Right ventricle myocardium inferior (tissue), 1 donor: ENCODE measurements around the gene PIAS1. TPM values are rescaled to one million over a fixed set of nuclear protein-coding genes. Genes with fewer than 3 reads are reported as not detected.
"Not testable (repeated sequence)": the region's sequence is repeated elsewhere in the genome, so short reads cannot be mapped to it uniquely, and the experiment has no call there.

Experiments
- ATAC-seq: fragments of 200-7000 bp; cut with Tn5 transposase; one replicate; pipeline ENCODE4 v1.9.1; 2020; ENCODE audit warnings: mild to moderate bottlenecking, moderate library complexity
- DNase-seq: peaks from one replicate; pipeline ENCODE4 v3.0.0; 2021; ENCODE audit errors: missing footprints
- intact Hi-C: fragments of 100-400 bp; cut with DNase I; formaldehyde crosslinking; loops from one replicate; pipeline ENCODE4 v1.11.0; 2022
- total RNA-seq: library from RNA; stranded (reverse); fragmentation: NEBNext Ultra II Directional; extraction: Animal tissue kit (Norgen Biotek cat#: 25700); gene quantifications from one replicate; pipeline ENCODE4 v1.2.1, GENCODE V29; 2021
- donor health status: DM: no; HTN: yes; CAD: no; lungs with severe emphysema.

PIAS1 gene
- total RNA-seq, 1 donor from 2014 or later = 26.1 TPM

GRCh38 chr15:68152342-68152741, 98.2 kb downstream of the PIAS1 start:
- ATAC-seq (no peak), DNase-seq (no peak)
- intact Hi-C loops = no loop called here

GRCh38 chr15:68154923-68155559, 100.9 kb downstream of the PIAS1 start:
- intact Hi-C loops = loop anchor here (1.0 to 5.0 kb wide), 2 partner anchors 103 to 292 kb away; partner anchors contain the start of gene PIAS1
- DNase-seq (no peak), ATAC-seq (peak; percentile 50)

- intact Hi-C loops = loop anchor here (5.0 kb wide), 1 partner anchor 105 kb away; the partner anchor contains the start of gene PIAS1
- DNase-seq = no peak
- no peak for ATAC-seq
Measured at GRCh38 chr15:68157074-68157473, 103.0 kb downstream of the PIAS1 start.

- no peak for ATAC-seq
- intact Hi-C loops = loop anchor here (5.0 kb wide), 1 partner anchor 106 kb away; the partner anchor contains the start of gene PIAS1
- DNase-seq = no peak
Measured at GRCh38 chr15:68158046-68158628, 104.0 kb downstream of the PIAS1 start.

- DNase-seq (no peak), ATAC-seq (no peak)
- intact Hi-C loops = no loop called here
Measured at GRCh38 chr15:68163191-68163590, 109.1 kb downstream of the PIAS1 start.

- no peak for ATAC-seq
- intact Hi-C loops = no loop called here
- DNase-seq = no peak
Measured at GRCh38 chr15:68166847-68167246, 112.7 kb downstream of the PIAS1 start.

- intact Hi-C loops = loop anchor here (10.0 kb wide), 1 partner anchor 647 kb away; the partner anchor contains the start of gene C15orf61
- ATAC-seq, DNase-seq: not testable (repeated sequence)
Measured at GRCh38 chr15:68172037-68172436, 117.9 kb downstream of the PIAS1 start.

GRCh38 chr15:68173119-68173518, 119.0 kb downstream of the PIAS1 start:
- DNase-seq (no peak), ATAC-seq (no peak)
- intact Hi-C loops = loop anchor here (10.0 kb wide), 1 partner anchor 648 kb away; the partner anchor contains the start of gene C15orf61

GRCh38 chr15:68175526-68175925, 121.4 kb downstream of the PIAS1 start:
- ATAC-seq = no peak
- intact Hi-C loops = loop anchor here (10.0 kb wide), 1 partner anchor 651 kb away; the partner anchor contains the start of gene C15orf61
- no peak for DNase-seq

GRCh38 chr15:68176601-68177000, 122.5 kb downstream of the PIAS1 start:
- ATAC-seq (no peak), DNase-seq (no peak)
- intact Hi-C loops = loop anchor here (10.0 kb wide), 1 partner anchor 652 kb away; the partner anchor contains the start of gene C15orf61

GRCh38 chr15:68177742-68178141, 123.6 kb downstream of the PIAS1 start:
- no peak for DNase-seq
- intact Hi-C loops = loop anchor here (10.0 kb wide), 1 partner anchor 653 kb away; the partner anchor contains the start of gene C15orf61
- no peak for ATAC-seq

- DNase-seq = no peak
- intact Hi-C loops = no loop called here
- ATAC-seq = no peak
Measured at GRCh38 chr15:68183616-68184315, 129.7 kb downstream of the PIAS1 start.

- no peak for DNase-seq
- no peak for ATAC-seq
- intact Hi-C loops = loop anchor here (5.0 kb wide), 1 partner anchor 92 kb away; the partner anchor contains the start of gene FEM1B
Measured at GRCh38 chr15:68184616-68185480, 130.7 kb downstream of the PIAS1 start.

GRCh38 chr15:68186671-68187397, 132.7 kb downstream of the PIAS1 start:
- DNase-seq = no peak
- ATAC-seq = peak; percentile 78
- intact Hi-C loops = loop anchor here (5.0 kb wide), 1 partner anchor 90 kb away; the partner anchor contains the start of gene FEM1B

GRCh38 chr15:68187559-68187958, 133.4 kb downstream of the PIAS1 start:
- ATAC-seq (peak; percentile 94), DNase-seq (no peak)
- intact Hi-C loops = loop anchor here (5.0 kb wide), 1 partner anchor 90 kb away; the partner anchor contains the start of gene FEM1B

- no peak for DNase-seq
- intact Hi-C loops = loop anchor here (5.0 kb wide), 1 partner anchor 89 kb away; the partner anchor contains the start of gene FEM1B
- no peak for ATAC-seq
Measured at GRCh38 chr15:68188647-68189046, 134.5 kb downstream of the PIAS1 start.

GRCh38 chr15:68190048-68190447, 135.9 kb downstream of the PIAS1 start:
- intact Hi-C loops = no loop called here
- ATAC-seq = no peak
- no peak for DNase-seq

GRCh38 chr15:68191555-68191954, 137.4 kb downstream of the PIAS1 start:
- intact Hi-C loops = no loop called here
- ATAC-seq = no peak
- no peak for DNase-seq
